Measurements from ENCODE around the gene APP.

The APP gene

DNA sequence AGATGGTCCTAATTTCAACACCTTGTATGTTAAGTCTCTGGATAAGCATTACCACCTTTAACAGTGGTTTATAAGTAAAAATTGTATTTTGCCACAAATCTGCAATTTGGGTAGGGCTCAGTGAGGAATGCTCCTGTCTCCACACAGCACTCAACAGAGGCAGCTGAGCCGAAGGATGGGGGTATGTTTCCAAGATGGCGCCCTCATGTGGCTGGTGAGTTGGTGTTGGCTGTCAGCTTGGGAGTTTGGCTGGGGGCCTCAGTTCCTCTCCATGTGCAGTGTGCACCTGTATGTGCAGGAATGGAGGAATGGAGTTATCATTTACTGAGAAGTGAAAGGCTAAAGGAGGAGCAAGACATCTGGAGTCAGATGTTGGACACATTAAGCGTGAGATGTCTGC lies 299.0 kb downstream of the APP start:
- no peak for DNase-seq (ENCODE audit: low spot score)
- H3K4me3 ChIP-seq = no peak overlapping the region
- TF ChIP-seq, protein P1, sequence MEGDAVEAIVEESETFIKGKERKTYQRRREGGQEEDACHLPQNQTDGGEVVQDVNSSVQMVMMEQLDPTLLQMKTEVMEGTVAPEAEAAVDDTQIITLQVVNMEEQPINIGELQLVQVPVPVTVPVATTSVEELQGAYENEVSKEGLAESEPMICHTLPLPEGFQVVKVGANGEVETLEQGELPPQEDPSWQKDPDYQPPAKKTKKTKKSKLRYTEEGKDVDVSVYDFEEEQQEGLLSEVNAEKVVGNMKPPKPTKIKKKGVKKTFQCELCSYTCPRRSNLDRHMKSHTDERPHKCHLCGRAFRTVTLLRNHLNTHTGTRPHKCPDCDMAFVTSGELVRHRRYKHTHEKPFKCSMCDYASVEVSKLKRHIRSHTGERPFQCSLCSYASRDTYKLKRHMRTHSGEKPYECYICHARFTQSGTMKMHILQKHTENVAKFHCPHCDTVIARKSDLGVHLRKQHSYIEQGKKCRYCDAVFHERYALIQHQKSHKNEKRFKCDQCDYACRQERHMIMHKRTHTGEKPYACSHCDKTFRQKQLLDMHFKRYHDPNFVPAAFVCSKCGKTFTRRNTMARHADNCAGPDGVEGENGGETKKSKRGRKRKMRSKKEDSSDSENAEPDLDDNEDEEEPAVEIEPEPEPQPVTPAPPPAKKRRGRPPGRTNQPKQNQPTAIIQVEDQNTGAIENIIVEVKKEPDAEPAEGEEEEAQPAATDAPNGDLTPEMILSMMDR (IDR thresholded peaks at IDR 0.05) = no peak

DNA sequence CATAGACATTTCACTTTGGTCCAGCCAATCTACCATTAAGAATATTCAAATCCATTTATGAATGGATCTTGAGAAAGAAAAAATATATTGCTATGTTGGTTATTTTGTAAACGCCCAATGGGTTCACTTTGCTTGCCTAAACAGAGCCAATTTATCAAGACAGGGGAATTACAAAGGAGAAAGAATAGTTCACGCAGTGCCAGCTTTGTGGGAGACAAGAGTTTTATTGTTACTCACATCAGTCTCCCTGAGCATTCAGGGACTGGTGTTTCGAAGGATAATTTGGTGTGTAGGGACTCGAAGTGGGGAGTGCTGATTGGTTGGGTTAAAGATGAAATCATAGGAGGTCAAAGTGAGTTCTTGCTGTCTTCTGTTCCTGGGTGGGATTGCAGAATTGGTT lies 300.5 kb downstream of the APP start:
- no peak for DNase-seq (ENCODE audit: low spot score)
- TF ChIP-seq, protein P1 (IDR thresholded peaks at IDR 0.05) = no peak
- no peak overlapping the region for H3K27ac ChIP-seq

More for the DNA sequence above, 299.0 kb downstream of the APP start:
- H3K27ac ChIP-seq = no peak overlapping the region

DNA sequence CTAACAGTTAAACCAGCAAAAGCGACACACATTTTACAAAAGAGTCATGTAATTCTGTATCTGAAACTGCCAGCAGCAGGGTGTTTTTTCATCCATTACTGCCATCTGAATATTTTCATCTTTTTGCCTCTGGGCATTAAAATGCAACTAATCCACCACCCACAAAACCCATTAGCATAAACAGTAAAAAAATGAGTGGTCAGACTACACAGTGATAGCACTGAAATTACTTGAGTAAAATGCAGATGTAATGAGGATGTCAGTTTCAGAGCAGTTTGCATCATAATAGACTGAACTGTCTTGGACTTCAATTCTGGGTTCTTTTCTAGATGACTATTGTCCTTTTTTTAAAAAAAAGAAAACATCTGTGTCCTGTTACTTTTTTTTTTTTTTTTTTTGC lies 303.5 kb downstream of the APP start:
- TF ChIP-seq, protein P1 (IDR thresholded peaks at IDR 0.05) = no peak
- H3K4me3 ChIP-seq = no peak overlapping the region
- no peak for DNase-seq (ENCODE audit: low spot score)
- no peak overlapping the region for H3K27ac ChIP-seq

More for the DNA sequence above, 300.5 kb downstream of the APP start:
- H3K4me3 ChIP-seq = no peak overlapping the region

DNA sequence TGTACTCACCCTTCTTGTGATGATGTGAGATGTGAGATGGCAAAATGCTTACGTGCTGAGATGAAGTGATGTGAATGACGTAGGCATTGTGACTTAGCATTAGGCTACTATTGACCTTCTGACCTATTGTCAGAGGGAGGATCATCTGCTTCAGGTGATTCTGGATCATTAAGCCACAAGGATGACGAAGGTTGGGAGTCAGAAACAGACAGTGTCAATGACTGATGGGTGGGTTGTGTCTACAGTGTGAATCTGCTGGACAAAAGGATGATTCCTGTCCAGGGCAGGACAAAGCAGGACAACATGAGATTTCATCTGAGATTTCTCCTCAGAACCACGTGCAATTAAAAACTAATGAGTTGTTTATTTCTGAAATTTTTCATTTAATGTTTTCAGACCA lies 306.8 kb downstream of the APP start:
- H3K4me3 ChIP-seq = no peak overlapping the region
- TF ChIP-seq, protein P1 (IDR thresholded peaks at IDR 0.05) = no peak
- no peak overlapping the region for H3K27ac ChIP-seq
- DNase-seq (ENCODE audit: low spot score) = no peak

DNA sequence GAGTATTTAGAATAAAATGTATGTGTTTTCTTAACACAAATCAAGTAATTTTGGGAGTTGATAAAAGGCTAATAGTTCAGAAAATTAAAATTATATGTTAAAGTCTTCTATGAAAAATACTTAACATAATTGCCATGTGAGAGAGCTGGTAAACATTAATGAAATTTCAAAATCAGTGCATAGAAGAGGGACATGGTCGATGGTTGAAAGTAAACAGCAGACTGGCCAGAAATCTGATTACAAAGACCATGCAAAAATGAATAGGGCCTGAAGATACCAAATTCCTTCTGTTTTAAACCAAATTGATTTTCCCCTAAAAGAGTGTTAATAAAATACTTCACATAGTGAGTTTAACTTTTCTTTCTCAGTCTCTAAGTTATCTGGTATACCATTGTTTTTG lies 307.5 kb downstream of the APP start:
- Histone ChIP-seq H3K4me3 (no peak overlapping the region), H3K27ac (no peak overlapping the region)
- TF ChIP-seq, protein P1 (IDR thresholded peaks at IDR 0.05) = no peak
- no peak for DNase-seq (ENCODE audit: low spot score)

DNA sequence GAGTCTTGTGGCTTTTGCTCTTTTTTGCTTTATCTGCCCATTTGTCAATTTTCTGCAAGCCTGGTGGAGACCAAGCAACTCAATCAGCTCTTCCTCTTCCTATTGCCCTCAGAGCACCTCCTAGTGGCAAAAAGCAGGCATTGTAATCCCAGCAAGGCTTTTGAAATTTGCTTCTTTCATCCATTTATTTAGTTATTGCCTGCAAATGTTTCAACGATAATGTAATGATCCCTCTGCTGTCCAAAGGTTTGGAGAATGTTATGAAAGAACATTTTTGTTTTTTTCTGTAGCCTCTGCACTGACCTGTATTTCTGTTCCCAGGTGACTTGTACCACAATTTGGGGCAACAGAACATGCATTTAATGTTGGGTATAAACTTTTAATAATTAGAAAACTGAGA lies 308.0 kb downstream of the APP start:
- DNase-seq (ENCODE audit: low spot score) = no peak
- H3K27ac ChIP-seq = no peak overlapping the region
- TF ChIP-seq, protein P1 (IDR thresholded peaks at IDR 0.05) = no peak
- no peak overlapping the region for H3K4me3 ChIP-seq

DNA sequence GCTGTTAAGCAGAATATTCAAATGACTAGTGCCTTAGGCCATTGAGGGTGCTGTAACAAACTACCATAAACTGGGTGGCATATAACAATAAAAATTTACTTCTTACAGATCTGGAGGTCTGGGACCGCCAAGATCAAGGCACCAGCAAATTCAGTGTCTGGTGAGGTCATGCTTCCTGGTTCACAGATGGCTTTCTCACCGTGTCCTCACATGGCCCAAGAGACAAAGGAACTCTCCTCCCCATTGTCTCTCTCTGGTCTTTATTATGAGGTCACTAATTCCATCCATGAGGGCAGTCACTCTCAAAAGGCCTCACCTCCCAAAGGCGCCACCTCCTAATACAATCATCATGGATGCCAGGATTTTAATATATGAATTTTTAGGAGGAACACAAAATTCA lies 308.5 kb downstream of the APP start:
- TF ChIP-seq, protein P1 (IDR thresholded peaks at IDR 0.05) = no peak
- no peak overlapping the region for H3K4me3 ChIP-seq
- H3K27ac ChIP-seq = no peak overlapping the region
- DNase-seq (ENCODE audit: low spot score) = no peak
